ENCODE data around the gene MCM3.

MCM3 gene

GRCh38 chr6:52301326-52301725, 16.8 kb upstream of the MCM3 start:
- no peak for DNase-seq

- DNase-seq = no peak
These were observed 16.0 kb upstream of the MCM3 start for GRCh38 chr6:52300489-52300931.

GRCh38 chr6:52299653-52300052, 15.1 kb upstream of the MCM3 start:
- DNase-seq = no peak

- DNase-seq = no peak
These were observed 12.9 kb upstream of the MCM3 start for GRCh38 chr6:52297433-52297832.

- DNase-seq = no peak
These were observed 8.5 kb upstream of the MCM3 start for GRCh38 chr6:52293067-52293466.

GRCh38 chr6:52288841-52289240, 4.3 kb upstream of the MCM3 start:
- DNase-seq = no peak

GRCh38 chr6:52288216-52288615, 3.7 kb upstream of the MCM3 start:
- DNase-seq = no peak

GRCh38 chr6:52286798-52287432, 2.4 kb upstream of the MCM3 start:
- DNase-seq = peak; percentile 92 to 93

GRCh38 chr6:52285177-52286068, 881 bp upstream of the MCM3 start:
- DNase-seq = peak; percentile 39 to 62

- DNase-seq = no peak
These were observed 447 bp downstream of the MCM3 start for GRCh38 chr6:52284131-52284459.

GRCh38 chr6:52283111-52283510, 1.4 kb downstream of the MCM3 start:
- DNase-seq = no peak

- no peak for DNase-seq
These were observed 8.4 kb downstream of the MCM3 start for GRCh38 chr6:52276130-52276529.

GRCh38 chr6:52271852-52272460, 12.6 kb downstream of the MCM3 start:
- DNase-seq = no peak

GRCh38 chr6:52263709-52264540, 20.6 kb downstream of the MCM3 start:
- peak; percentile 69 to 71 for DNase-seq

- DNase-seq = no peak
These were observed 21.8 kb downstream of the MCM3 start for GRCh38 chr6:52262620-52263344.

- no peak for DNase-seq
These were observed 23.3 kb downstream of the MCM3 start for GRCh38 chr6:52261229-52261628.

- DNase-seq = no peak
These were observed 23.9 kb downstream of the MCM3 start for GRCh38 chr6:52260634-52261033.

- DNase-seq = no peak
These were observed 29.1 kb downstream of the MCM3 start for GRCh38 chr6:52255434-52255833.

- no peak for DNase-seq
These were observed 29.7 kb downstream of the MCM3 start for GRCh38 chr6:52254731-52255378.

GRCh38 chr6:52253494-52253893, 31.0 kb downstream of the MCM3 start:
- no peak for DNase-seq

GRCh38 chr6:52251113-52251512, 33.4 kb downstream of the MCM3 start:
- DNase-seq = no peak

GRCh38 chr6:52249078-52249477, 35.5 kb downstream of the MCM3 start:
- no peak for DNase-seq

Data from AML-193 (cell line).